ENCODE results near the gene OR52B6.
"Not testable (repeated sequence)": the region's sequence is repeated elsewhere in the genome, so short reads cannot be mapped to it uniquely, and the experiment has no call there.

Gene OR52B6

DNA sequence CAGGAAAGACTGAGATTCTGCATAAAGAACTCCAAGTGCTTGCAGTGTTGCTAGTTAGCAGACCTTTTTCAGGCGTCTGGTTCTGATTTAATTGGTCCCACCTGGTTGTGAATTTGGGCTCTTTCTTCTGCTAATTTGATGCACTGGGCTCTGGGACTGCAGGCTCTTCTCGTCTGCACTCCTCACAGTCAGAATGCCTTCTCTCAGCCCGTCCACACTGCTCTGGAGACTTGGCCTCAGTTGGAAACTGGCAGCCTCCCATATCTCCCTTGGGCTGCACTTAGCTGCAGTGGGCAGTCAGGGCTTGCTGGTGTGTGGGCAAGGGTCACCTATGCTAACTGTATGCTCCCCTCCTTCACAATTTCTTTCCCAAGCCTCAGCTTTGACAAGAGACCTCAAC is 17.3 kb downstream of the OR52B6 start:
- Histone ChIP-seq H3K9me3 (ENCODE audit: low read length) (no peaks in the 10 kb centered on the region), H3K36me3 (ENCODE audit: insufficient read depth, low read length) (no peaks in the 10 kb centered on the region), H3K4me3 (ENCODE audit: low read depth in 1 of 2, low read length in 2 of 2) (peak overlapping the region in 1 of 2 donors; percentile 21), H3K27ac (ENCODE audit: low read depth, low read length) (peak overlapping the region; percentile 45), H3K27me3 (ENCODE audit: control insufficient read depth in 1 of 2, insufficient read depth in 2 of 2, low read length in 2 of 2) (no peaks in the 10 kb centered on the region), H3K4me1 (ENCODE audit: insufficient read depth, low read length) (peaks cover 33% of the 10 kb centered on the region), H3K9ac (ENCODE audit: low read length) (no peak overlapping the region)

DNA sequence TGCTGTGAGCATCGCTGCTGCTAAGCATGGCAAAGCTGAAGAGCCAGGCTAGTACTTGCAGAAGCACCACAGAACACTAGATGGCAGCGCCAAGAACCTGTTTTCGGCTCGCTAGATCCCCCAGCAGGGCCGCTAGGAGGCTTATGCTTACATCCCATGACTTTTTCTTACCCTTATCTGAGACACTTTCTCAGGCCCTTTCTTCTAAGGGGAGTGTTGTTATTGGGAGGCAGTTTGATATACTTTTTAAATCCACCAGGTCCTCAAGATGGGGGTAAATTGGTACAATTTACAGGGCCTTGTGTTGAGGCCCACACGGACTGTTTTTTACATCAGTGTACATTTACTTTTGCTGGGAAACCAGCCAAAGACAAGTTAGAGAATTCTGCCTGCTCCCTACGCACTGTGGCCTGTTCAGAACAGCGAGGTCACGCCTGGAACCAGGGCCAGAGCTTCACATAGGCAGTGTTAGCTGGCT is 19.7 kb downstream of the OR52B6 start:
- H3K36me3 ChIP-seq (ENCODE audit: insufficient read depth, low read length): no peaks in the 10 kb centered on the region
- no peaks in the 10 kb centered on the region for H3K27me3 ChIP-seq (ENCODE audit: control insufficient read depth in 1 of 2, insufficient read depth in 2 of 2, low read length in 2 of 2)
- no peaks in the 10 kb centered on the region for H3K9me3 ChIP-seq (ENCODE audit: low read length)
- peak overlapping the region; percentile 61 for H3K27ac ChIP-seq (ENCODE audit: low read depth, low read length)
- H3K9ac ChIP-seq (ENCODE audit: low read length): no peak overlapping the region
- H3K4me1 ChIP-seq (ENCODE audit: insufficient read depth, low read length): peaks cover 33% of the 10 kb centered on the region
- H3K4me3 ChIP-seq (ENCODE audit: low read depth in 1 of 2, low read length in 2 of 2): no peak overlapping the region

GRCh38 chr11:5602791-5603190 is 22.1 kb downstream of the OR52B6 start:
- not testable (repeated sequence) for H3K4me3 ChIP-seq (ENCODE audit: low read depth in 1 of 2, low read length in 2 of 2); H3K9me3 ChIP-seq (ENCODE audit: low read length); H3K9ac ChIP-seq (ENCODE audit: low read length); H3K36me3 ChIP-seq (ENCODE audit: insufficient read depth, low read length); H3K27ac ChIP-seq (ENCODE audit: low read depth, low read length); H3K27me3 ChIP-seq (ENCODE audit: control insufficient read depth in 1 of 2, insufficient read depth in 2 of 2, low read length in 2 of 2)
- H3K4me1 ChIP-seq (ENCODE audit: insufficient read depth, low read length): peaks cover 29% of the 10 kb centered on the region

DNA sequence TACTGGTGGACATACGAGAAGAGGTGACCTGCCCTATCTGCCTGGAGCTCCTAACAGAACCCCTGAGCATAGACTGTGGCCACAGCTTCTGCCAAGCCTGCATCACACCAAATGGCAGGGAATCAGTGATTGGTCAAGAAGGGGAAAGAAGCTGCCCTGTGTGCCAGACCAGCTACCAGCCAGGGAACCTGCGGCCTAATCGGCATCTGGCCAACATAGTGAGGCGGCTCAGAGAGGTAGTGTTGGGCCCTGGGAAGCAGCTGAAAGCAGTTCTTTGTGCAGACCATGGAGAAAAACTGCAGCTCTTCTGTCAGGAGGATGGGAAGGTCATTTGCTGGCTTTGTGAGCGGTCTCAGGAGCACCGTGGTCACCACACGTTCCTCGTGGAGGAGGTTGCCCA is 22.6 kb downstream of the OR52B6 start:
- Histone ChIP-seq H3K4me1 (ENCODE audit: insufficient read depth, low read length) (peaks cover 24% of the 10 kb centered on the region), H3K4me3 (ENCODE audit: low read depth in 1 of 2, low read length in 2 of 2) (no peak overlapping the region), H3K9ac (ENCODE audit: low read length) (no peak overlapping the region), H3K27ac (ENCODE audit: low read depth, low read length) (no peak overlapping the region), H3K9me3 (ENCODE audit: low read length) (no peaks in the 10 kb centered on the region), H3K36me3 (ENCODE audit: insufficient read depth, low read length) (no peaks in the 10 kb centered on the region), H3K27me3 (ENCODE audit: control insufficient read depth in 1 of 2, insufficient read depth in 2 of 2, low read length in 2 of 2) (no peaks in the 10 kb centered on the region)

- peaks cover 14% of the 10 kb centered on the region for H3K4me1 ChIP-seq (ENCODE audit: insufficient read depth, low read length)
These were observed 24.2 kb downstream of the OR52B6 start for GRCh38 chr11:5604896-5605295.

DNA sequence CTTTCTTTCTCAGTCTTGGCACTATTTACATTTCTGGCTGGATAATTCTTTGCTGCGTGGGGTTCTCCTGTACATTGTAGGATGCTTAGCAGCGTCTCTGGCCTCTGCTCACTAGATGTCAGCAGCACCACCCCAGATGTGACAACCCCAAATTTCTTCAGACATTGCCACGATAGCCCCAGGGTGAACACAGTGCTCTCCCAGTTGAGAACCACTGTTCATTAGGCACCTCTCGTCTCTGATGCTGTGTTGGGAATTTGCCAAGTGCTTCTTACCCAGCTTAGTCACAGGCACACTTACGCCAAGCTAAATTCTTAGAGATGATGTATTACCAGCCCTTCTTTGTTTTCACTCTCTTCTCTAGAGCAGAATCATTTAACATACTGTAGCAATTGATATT is 25.2 kb downstream of the OR52B6 start:
- H3K4me3 ChIP-seq (ENCODE audit: low read depth in 1 of 2, low read length in 2 of 2): no peak overlapping the region
- H3K9me3 ChIP-seq (ENCODE audit: low read length): no peaks in the 10 kb centered on the region
- H3K27ac ChIP-seq (ENCODE audit: low read depth, low read length): no peak overlapping the region
- H3K9ac ChIP-seq (ENCODE audit: low read length): no peak overlapping the region
- no peaks in the 10 kb centered on the region for H3K36me3 ChIP-seq (ENCODE audit: insufficient read depth, low read length)
- peaks cover 8% of the 10 kb centered on the region for H3K4me1 ChIP-seq (ENCODE audit: insufficient read depth, low read length)
- H3K27me3 ChIP-seq (ENCODE audit: control insufficient read depth in 1 of 2, insufficient read depth in 2 of 2, low read length in 2 of 2): no peaks in the 10 kb centered on the region

More at GRCh38 chr11:5604896-5605295, 24.2 kb downstream of the OR52B6 start:
- no peaks in the 10 kb centered on the region for H3K27me3 ChIP-seq (ENCODE audit: control insufficient read depth in 1 of 2, insufficient read depth in 2 of 2, low read length in 2 of 2)
- H3K9me3 ChIP-seq (ENCODE audit: low read length): no peaks in the 10 kb centered on the region
- H3K27ac ChIP-seq (ENCODE audit: low read depth, low read length): no peak overlapping the region
- no peaks in the 10 kb centered on the region for H3K36me3 ChIP-seq (ENCODE audit: insufficient read depth, low read length)
- no peak overlapping the region for H3K4me3 ChIP-seq (ENCODE audit: low read depth in 1 of 2, low read length in 2 of 2)
- no peak overlapping the region for H3K9ac ChIP-seq (ENCODE audit: low read length)

- no peaks in the 10 kb centered on the region for H3K9me3 ChIP-seq (ENCODE audit: low read length)
- H3K4me3 ChIP-seq (ENCODE audit: low read depth in 1 of 2, low read length in 2 of 2): no peak overlapping the region
- H3K27me3 ChIP-seq (ENCODE audit: control insufficient read depth in 1 of 2, insufficient read depth in 2 of 2, low read length in 2 of 2): no peaks in the 10 kb centered on the region
- peaks cover 6% of the 10 kb centered on the region for H3K4me1 ChIP-seq (ENCODE audit: insufficient read depth, low read length)
- H3K36me3 ChIP-seq (ENCODE audit: insufficient read depth, low read length): no peaks in the 10 kb centered on the region
- no peak overlapping the region for H3K27ac ChIP-seq (ENCODE audit: low read depth, low read length)
- H3K9ac ChIP-seq (ENCODE audit: low read length): no peak overlapping the region
These were observed 28.1 kb downstream of the OR52B6 start for GRCh38 chr11:5608808-5609207.

DNA sequence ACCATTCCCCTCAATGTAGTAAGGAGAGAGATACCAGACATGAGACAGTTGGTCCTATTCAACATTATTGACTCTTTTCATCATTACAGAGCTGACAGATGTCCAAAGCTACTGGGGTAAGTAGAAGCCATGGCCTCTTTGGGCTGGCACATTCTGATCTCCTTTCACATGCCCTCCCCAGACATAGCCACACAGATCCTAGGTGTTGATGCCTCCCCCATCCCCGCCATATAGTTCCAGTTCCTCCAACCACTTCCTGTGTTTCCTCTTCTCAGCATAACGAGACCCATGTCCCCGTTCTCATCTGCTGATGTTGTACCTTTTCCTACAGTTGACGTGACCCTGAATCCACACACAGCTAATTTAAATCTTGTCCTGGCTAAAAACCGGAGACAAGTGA is 29.8 kb downstream of the OR52B6 start:
- Histone ChIP-seq H3K4me1 (ENCODE audit: insufficient read depth, low read length) (peaks cover 6% of the 10 kb centered on the region), H3K4me3 (ENCODE audit: low read depth in 1 of 2, low read length in 2 of 2) (no peak overlapping the region)

GRCh38 chr11:5611627-5612026 is 30.9 kb downstream of the OR52B6 start:
- no peaks in the 10 kb centered on the region for H3K27me3 ChIP-seq (ENCODE audit: control insufficient read depth in 1 of 2, insufficient read depth in 2 of 2, low read length in 2 of 2)
- H3K4me3 ChIP-seq (ENCODE audit: low read depth in 1 of 2, low read length in 2 of 2): no peak overlapping the region
- H3K27ac ChIP-seq (ENCODE audit: low read depth, low read length): no peak overlapping the region
- H3K4me1 ChIP-seq (ENCODE audit: insufficient read depth, low read length): no peaks in the 10 kb centered on the region
- no peaks in the 10 kb centered on the region for H3K9me3 ChIP-seq (ENCODE audit: low read length)
- H3K9ac ChIP-seq (ENCODE audit: low read length): no peak overlapping the region
- H3K36me3 ChIP-seq (ENCODE audit: insufficient read depth, low read length): no peaks in the 10 kb centered on the region

More for the DNA sequence above, 29.8 kb downstream of the OR52B6 start:
- no peak overlapping the region for H3K27ac ChIP-seq (ENCODE audit: low read depth, low read length)
- H3K27me3 ChIP-seq (ENCODE audit: control insufficient read depth in 1 of 2, insufficient read depth in 2 of 2, low read length in 2 of 2): no peaks in the 10 kb centered on the region
- H3K36me3 ChIP-seq (ENCODE audit: insufficient read depth, low read length): no peaks in the 10 kb centered on the region
- no peak overlapping the region for H3K9ac ChIP-seq (ENCODE audit: low read length)
- H3K9me3 ChIP-seq (ENCODE audit: low read length): no peaks in the 10 kb centered on the region

DNA sequence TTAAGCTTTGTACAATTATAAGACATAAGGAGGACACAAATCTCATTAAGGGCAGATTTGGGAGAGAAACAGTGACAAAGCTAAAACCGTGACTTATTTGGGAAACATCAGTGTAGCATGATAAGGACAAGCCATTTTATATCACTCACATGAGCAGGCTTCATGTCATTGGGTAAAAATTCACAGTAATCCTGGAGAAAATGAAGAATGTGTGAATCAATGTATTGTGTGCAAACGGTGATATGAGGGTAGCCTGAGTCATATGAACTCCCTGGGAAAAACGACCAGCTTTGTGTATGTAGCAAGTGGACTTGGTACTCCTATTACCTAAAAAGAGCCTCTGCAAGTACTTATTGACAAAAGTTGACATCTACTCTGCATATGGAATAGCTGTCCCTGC is 38.1 kb downstream of the OR52B6 start:
- no peak overlapping the region for H3K9ac ChIP-seq (ENCODE audit: low read length)
- no peak overlapping the region for H3K4me3 ChIP-seq (ENCODE audit: low read depth in 1 of 2, low read length in 2 of 2)
- H3K27me3 ChIP-seq (ENCODE audit: control insufficient read depth in 1 of 2, insufficient read depth in 2 of 2, low read length in 2 of 2): no peaks in the 10 kb centered on the region
- no peak overlapping the region for H3K27ac ChIP-seq (ENCODE audit: low read depth, low read length)
- H3K9me3 ChIP-seq (ENCODE audit: low read length): no peaks in the 10 kb centered on the region
- H3K4me1 ChIP-seq (ENCODE audit: insufficient read depth, low read length): peaks cover 13% of the 10 kb centered on the region
- H3K36me3 ChIP-seq (ENCODE audit: insufficient read depth, low read length): no peaks in the 10 kb centered on the region

DNA sequence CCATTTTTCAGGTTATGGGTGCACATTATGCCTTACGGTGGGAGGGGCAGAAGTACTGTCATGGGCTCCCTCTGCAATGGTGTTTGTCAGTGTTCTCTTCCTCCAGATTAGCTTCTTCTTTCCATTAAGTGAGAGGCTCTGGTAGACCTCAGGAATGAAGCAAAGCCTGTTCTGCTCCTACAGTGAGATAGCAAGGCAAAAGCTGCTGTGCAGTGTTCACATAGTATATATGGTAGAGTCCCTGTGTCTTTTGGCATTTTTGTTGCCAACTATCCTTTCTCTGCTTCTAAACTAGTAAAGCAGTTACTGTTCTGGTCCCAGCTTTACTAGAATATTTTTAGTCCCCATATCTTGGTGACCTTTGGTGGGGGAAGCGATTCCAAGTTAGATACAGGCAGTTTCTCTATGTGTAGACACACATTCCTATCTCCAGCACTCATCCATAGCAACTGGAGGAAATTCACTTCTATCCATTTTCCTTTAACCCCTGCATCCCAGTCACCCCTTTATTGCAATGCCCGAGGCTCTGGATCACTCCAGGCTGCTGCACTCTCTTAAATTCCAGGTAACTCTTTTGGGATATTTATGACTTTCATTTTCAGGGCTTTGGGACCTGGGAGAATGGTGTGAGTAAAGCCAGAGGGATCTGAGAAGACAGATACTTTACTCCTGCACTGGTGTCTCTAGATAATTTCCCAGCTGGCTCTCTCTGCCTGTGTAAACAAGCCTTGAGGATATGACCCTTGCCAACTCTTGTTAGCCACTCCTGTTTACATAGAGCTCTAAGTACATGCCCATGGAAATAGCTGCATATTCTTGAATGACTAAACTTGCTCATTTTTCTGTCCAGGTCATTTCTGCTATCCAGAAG is 40.2 kb downstream of the OR52B6 start:
- H3K4me3 ChIP-seq (ENCODE audit: low read depth in 1 of 2, low read length in 2 of 2): peak overlapping the region in 1 of 2 donors; percentile 32
- H3K4me1 ChIP-seq (ENCODE audit: insufficient read depth, low read length): peaks cover 26% of the 10 kb centered on the region
- H3K36me3 ChIP-seq (ENCODE audit: insufficient read depth, low read length): no peaks in the 10 kb centered on the region
- no peaks in the 10 kb centered on the region for H3K27me3 ChIP-seq (ENCODE audit: control insufficient read depth in 1 of 2, insufficient read depth in 2 of 2, low read length in 2 of 2)
- peak overlapping the region; percentile 38 for H3K27ac ChIP-seq (ENCODE audit: low read depth, low read length)
- H3K9me3 ChIP-seq (ENCODE audit: low read length): no peaks in the 10 kb centered on the region
- no peak overlapping the region for H3K9ac ChIP-seq (ENCODE audit: low read length)

DNA sequence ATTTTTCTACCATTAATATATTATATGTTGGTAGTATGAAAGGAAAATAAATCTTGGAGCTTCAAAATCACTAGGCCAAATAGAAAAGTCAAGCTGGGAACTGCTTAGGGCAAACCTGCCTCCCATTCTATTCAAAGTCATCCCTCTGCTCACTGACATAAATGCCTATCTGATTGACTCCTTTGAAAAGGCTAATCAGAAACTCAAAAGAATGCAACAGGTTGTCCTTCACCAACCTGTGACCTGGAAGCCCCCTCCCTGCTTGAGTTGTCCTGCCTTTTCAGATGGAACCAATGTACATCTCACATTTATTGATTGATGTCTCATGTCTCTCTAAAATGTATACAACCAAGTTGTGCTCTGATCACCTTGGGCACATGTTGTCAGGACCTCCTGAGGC is 40.9 kb downstream of the OR52B6 start:
- Histone ChIP-seq H3K36me3 (ENCODE audit: insufficient read depth, low read length) (no peaks in the 10 kb centered on the region), H3K27ac (ENCODE audit: low read depth, low read length) (peak overlapping the region; percentile 38), H3K9ac (ENCODE audit: low read length) (no peak overlapping the region), H3K9me3 (ENCODE audit: low read length) (no peaks in the 10 kb centered on the region), H3K27me3 (ENCODE audit: control insufficient read depth in 1 of 2, insufficient read depth in 2 of 2, low read length in 2 of 2) (no peaks in the 10 kb centered on the region), H3K4me3 (ENCODE audit: low read depth in 1 of 2, low read length in 2 of 2) (no peak overlapping the region), H3K4me1 (ENCODE audit: insufficient read depth, low read length) (peaks cover 29% of the 10 kb centered on the region)
